ENCODE data around the gene CAMTA1. TPM values are rescaled to one million over a fixed set of nuclear protein-coding genes. Genes with fewer than 3 reads are reported as not detected.

The CAMTA1 gene
- total RNA-seq, 1 experiment from 2014 or later = 102 TPM

GRCh38 chr1:7610936-7611335, 825.7 kb downstream of the CAMTA1 start:
- DNase-seq (ENCODE audit: low read depth) = no peak
- in situ Hi-C loops (cut with HindIII; ENCODE audit: low pct_unique_long_range_greater_than_20kb, low sequenced_read_pairs) = no loop called here

GRCh38 chr1:7611421-7612010, 826.3 kb downstream of the CAMTA1 start:
- no peak for DNase-seq (ENCODE audit: low read depth)
- in situ Hi-C loops (cut with HindIII; ENCODE audit: low pct_unique_long_range_greater_than_20kb, low sequenced_read_pairs) = no loop called here

- in situ Hi-C loops (cut with HindIII; ENCODE audit: low pct_unique_long_range_greater_than_20kb, low sequenced_read_pairs) = no loop called here
- no peak for DNase-seq (ENCODE audit: low read depth)
These were observed 828.0 kb downstream of the CAMTA1 start for GRCh38 chr1:7613106-7613850.

- in situ Hi-C loops (cut with HindIII; ENCODE audit: low pct_unique_long_range_greater_than_20kb, low sequenced_read_pairs) = no loop called here
- DNase-seq (ENCODE audit: low read depth) = no peak
These were observed 828.6 kb downstream of the CAMTA1 start for GRCh38 chr1:7613851-7614205.

GRCh38 chr1:7614576-7615074, 829.4 kb downstream of the CAMTA1 start:
- in situ Hi-C loops (cut with HindIII; ENCODE audit: low pct_unique_long_range_greater_than_20kb, low sequenced_read_pairs) = no loop called here
- no peak for DNase-seq (ENCODE audit: low read depth)

GRCh38 chr1:7615138-7615537, 829.9 kb downstream of the CAMTA1 start:
- no peak for DNase-seq (ENCODE audit: low read depth)
- in situ Hi-C loops (cut with HindIII; ENCODE audit: low pct_unique_long_range_greater_than_20kb, low sequenced_read_pairs) = no loop called here

- in situ Hi-C loops (cut with HindIII; ENCODE audit: low pct_unique_long_range_greater_than_20kb, low sequenced_read_pairs) = no loop called here
- peak; percentile 16 for DNase-seq (ENCODE audit: low read depth)
These were observed 831.0 kb downstream of the CAMTA1 start for GRCh38 chr1:7616076-7616832.

GRCh38 chr1:7616953-7617352, 831.7 kb downstream of the CAMTA1 start:
- in situ Hi-C loops (cut with HindIII; ENCODE audit: low pct_unique_long_range_greater_than_20kb, low sequenced_read_pairs) = no loop called here
- no peak for DNase-seq (ENCODE audit: low read depth)

GRCh38 chr1:7617826-7618225, 832.6 kb downstream of the CAMTA1 start:
- in situ Hi-C loops (cut with HindIII; ENCODE audit: low pct_unique_long_range_greater_than_20kb, low sequenced_read_pairs) = no loop called here
- DNase-seq (ENCODE audit: low read depth) = no peak

- no peak for DNase-seq (ENCODE audit: low read depth)
- in situ Hi-C loops (cut with HindIII; ENCODE audit: low pct_unique_long_range_greater_than_20kb, low sequenced_read_pairs) = no loop called here
These were observed 834.9 kb downstream of the CAMTA1 start for GRCh38 chr1:7620196-7620595.

- in situ Hi-C loops (cut with HindIII; ENCODE audit: low pct_unique_long_range_greater_than_20kb, low sequenced_read_pairs) = no loop called here
- peak; percentile 9 for DNase-seq (ENCODE audit: low read depth)
These were observed 836.3 kb downstream of the CAMTA1 start for GRCh38 chr1:7621334-7622219.

GRCh38 chr1:7623842-7624241, 838.6 kb downstream of the CAMTA1 start:
- no peak for DNase-seq (ENCODE audit: low read depth)
- in situ Hi-C loops (cut with HindIII; ENCODE audit: low pct_unique_long_range_greater_than_20kb, low sequenced_read_pairs) = no loop called here

- in situ Hi-C loops (cut with HindIII; ENCODE audit: low pct_unique_long_range_greater_than_20kb, low sequenced_read_pairs) = no loop called here
- no peak for DNase-seq (ENCODE audit: low read depth)
These were observed 839.6 kb downstream of the CAMTA1 start for GRCh38 chr1:7624791-7625355.

GRCh38 chr1:7625401-7625800, 840.1 kb downstream of the CAMTA1 start:
- DNase-seq (ENCODE audit: low read depth) = no peak
- in situ Hi-C loops (cut with HindIII; ENCODE audit: low pct_unique_long_range_greater_than_20kb, low sequenced_read_pairs) = no loop called here

GRCh38 chr1:7628273-7628672, 843.0 kb downstream of the CAMTA1 start:
- in situ Hi-C loops (cut with HindIII; ENCODE audit: low pct_unique_long_range_greater_than_20kb, low sequenced_read_pairs) = no loop called here
- no peak for DNase-seq (ENCODE audit: low read depth)

GRCh38 chr1:7629011-7629410, 843.8 kb downstream of the CAMTA1 start:
- DNase-seq (ENCODE audit: low read depth) = no peak
- in situ Hi-C loops (cut with HindIII; ENCODE audit: low pct_unique_long_range_greater_than_20kb, low sequenced_read_pairs) = no loop called here

- in situ Hi-C loops (cut with HindIII; ENCODE audit: low pct_unique_long_range_greater_than_20kb, low sequenced_read_pairs) = no loop called here
- no peak for DNase-seq (ENCODE audit: low read depth)
These were observed 844.4 kb downstream of the CAMTA1 start for GRCh38 chr1:7629465-7630195.

Data from Caki2 (cell line).